ENCODE results near the gene GNG8.

Gene GNG8

DNA sequence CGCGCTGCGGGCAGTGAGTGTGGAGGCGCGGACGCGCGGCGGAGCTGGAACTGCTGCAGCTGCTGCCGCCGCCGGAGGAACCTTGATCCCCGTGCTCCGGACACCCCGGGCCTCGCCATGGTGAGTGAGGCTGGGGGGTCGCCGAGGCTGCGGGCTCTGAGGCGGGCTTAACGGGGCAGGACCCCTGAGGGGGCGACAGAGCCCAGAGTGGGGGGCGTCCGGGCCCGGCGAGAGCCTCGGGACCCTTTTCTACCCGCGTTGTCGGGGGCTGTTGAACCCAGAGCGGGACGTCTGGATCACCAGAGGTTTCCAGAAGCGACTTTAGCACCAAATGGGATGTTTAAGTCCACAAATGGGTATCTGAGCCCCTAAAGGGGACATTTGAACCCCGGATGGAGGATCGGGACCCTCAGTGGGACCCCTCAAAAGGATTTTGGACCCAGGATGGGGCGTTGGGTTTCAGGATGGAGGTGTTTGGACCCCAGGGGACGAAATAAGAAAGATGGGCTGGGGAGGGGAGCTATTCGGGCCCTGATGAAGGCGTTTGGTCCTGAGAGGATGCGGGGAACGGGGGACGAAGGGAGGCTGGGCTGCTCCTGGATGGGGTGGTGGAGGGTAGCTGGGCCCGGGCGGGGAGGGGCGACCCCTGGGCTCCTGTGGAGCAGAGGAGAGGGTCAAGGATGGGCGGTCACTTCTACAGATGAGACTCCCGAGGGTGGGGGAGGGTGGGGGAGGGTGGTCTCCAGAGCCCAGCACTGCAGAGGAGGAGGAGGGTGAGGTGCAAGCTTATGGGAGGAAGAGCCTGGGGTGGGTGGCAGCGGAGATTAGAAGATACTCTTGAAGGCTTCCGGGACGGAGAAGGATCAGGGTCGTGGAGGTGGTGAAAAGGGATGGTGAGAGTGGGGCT, 34.4 kb downstream of the GNG8 start, which contains the start of gene CALM3:
TSS of gene CALM3 (plus strand) at position 13 of the 907 bp plus-strand sequence. CDS start at position 118, 105 bp downstream.
- no peak for FAIRE-seq

DNA sequence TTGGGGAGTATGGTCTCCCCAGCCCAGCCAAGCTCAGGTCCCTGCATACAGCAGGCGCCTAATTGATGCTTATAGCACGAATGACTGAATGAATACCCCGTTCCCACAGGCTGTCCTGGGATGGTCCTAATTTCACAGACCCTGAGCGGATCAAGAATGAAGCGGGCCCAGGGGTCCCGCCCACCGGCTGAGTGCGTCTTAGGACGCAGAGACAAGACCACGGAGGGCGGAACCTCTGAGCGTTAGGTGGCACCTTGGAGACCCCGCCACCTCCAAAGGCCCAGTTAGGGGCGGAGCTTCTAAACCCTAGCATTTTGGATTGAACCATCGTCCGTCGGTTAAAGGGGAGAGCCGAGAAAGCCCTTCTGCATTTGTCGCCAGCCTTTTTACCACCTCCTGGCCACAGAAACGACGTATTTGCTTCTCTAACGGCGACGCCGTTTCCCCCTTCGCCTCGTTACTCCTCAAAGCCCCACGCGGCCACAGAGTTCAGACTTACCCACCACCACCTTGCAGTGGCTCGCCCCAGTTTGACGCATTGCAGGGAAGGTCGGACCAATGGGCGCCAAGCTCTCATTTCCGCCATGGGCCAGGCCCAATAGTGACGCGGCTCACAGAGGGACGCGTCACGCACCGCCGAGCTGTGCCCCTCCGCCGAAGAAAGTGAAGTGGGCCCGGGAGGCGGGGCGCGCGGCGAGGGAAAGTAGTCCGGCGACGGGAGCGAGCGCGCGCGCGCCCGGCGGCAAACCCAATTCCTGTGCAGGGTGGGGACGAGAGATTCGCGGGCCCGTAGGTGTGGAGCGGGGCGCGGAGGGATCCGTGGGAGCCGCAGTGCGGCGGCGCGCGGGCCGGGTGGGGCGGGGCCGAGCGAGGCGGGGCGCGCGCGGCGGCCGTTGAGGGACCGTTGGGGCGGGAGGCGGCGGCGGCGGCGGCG, 35.4 kb downstream of the GNG8 start:
- FAIRE-seq = no peak

DNA sequence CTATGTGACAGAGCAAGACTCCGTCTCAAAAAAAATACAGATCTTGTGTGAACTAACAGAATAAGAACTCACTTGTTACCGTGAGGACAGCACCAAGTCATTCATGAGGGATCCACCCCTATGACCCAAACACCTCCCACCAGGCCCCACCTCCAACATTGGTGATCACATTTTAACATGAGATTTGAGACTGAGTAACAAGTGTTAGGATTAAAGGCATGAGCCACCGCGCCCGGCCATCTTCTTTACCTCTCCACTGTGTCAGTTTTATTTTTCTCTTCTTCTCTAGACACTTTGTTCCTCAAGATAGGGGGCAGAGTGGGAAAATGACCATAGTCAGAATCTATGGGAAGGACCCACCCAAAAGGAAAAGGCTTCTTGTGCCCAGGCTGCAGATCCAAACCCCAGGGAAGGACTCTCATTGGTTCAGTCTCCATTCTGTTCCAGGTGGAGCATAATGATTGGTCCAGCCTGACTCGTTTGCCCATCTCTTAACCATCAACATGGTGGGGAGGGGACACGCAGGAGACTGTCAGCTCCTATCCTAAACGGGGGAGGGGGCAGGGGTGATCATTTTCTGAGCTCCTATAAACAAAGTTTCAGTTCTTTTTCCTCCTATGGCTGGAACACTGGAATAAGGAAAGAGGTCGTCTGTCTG, 36.2 kb downstream of the GNG8 start:
- no peak for FAIRE-seq

DNA sequence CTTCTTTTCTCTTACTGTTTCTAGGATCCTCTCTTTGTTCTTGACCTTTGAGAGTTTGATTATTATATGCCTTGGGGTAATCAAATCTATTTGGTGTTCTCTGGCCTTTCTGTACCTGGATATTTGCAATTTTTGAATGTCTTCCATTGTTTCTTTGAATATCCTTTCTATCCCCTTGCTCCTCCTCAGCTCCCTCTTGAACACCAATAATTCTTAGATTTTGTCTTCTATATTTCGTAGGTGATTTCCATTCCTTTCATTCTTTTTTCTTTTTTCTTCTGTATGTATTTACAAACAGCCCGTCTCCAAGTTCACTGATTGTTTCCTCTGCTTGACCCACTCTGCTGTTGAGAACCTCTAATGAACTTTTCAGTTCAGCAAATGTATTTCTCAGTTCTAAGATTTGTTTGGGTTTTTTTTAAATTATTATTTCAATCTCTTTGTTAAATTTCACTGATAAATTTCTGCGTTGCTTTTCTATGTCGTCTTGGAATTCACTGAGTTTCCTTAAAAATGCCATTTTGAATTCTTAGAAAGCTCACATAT, 37.6 kb downstream of the GNG8 start:
- FAIRE-seq = no peak

DNA sequence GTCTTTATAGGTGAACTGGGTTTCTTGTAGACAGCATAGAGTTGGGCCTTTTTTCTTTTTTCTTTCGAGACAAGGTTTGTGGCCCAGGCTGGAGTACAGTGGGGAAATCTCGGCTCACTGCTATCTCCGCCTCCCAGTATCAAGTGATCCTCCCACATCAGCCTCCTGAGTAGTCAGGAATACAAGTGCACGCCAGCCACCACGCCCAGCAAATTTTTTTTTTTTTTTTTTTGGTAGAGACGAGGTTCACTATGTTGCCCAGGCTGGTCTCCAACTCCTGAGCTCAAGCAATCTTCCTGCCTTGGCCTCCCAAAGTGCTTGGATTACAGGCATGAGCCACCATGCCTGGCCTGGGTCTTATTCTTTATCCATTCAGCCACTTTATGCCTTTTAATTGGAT, 40.0 kb downstream of the GNG8 start:
- no peak for FAIRE-seq

DNA sequence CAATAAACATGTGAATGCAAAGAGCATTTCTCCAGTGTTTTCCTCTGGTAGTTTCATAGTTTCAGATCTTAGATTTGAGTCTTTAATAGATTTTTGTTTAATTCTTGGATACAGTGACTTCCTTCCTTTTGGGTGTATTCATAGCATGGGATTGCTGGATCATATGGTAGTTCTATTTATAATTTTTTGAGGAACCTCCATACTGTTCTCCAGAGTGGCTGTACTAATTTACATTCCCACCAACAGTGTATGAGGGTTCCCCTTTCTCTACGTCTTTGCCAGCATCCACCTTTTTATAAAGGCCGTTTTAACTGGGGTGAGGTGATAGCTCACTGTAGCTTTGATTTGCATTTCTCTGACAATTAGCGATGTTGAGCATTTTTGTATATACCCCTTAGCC, 44.1 kb downstream of the GNG8 start:
- no peak for FAIRE-seq

DNA sequence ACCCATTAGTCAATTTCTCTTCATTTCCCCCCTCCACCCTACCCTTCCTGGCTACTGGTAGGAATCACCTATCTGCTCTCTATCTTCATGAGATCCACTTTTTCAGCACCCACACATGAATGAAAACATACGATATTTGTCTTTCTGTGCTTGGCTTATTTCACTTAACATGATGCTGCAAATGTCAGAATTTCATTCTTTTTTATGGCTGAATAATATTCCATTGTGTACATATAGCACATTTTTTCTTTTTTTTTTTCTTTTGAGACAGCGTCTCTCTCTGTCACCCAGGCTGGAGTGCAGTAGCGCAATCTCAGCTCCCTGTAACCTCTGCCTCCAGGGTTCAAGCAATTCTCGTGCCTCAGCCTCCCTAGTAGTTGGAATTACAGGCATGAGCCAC, 44.7 kb downstream of the GNG8 start:
- no peak for FAIRE-seq

DNA sequence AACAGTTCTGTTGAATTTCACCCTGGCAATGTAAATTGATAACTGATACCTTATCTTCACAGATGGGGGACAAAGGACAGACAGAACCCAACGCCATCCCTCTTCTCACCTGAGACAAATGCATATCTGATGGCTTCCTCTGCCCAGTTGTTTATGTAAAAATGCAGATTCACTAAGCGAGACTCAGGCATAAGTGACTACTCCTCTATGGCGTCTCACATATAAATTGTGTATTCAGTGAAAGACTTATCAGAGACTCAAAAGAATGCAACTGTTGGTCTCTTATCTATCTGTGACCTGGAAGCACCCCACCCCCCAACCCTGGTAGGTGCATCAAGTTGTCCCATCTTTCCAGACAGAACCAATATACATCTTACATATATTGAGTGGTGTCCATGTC, 48.1 kb downstream of the GNG8 start:
- FAIRE-seq = no peak

DNA sequence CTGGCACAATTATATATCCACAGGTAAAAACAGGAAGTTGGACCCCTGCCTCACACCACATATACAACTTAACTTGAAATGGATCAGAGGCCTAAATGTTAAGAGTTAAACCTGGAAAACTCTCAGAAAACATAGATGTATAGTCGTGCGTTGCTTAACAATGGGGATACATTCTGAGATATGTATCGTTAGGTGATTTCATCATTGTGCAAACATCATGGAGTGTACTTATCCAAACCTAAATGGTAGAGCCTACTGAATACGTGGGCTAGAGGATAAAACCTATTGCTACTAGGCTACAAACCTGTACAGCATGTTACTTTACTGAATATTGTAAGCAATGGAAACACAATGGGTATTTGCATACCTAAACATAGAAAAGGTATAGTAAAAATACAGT, 49.7 kb downstream of the GNG8 start:
- FAIRE-seq = no peak

DNA sequence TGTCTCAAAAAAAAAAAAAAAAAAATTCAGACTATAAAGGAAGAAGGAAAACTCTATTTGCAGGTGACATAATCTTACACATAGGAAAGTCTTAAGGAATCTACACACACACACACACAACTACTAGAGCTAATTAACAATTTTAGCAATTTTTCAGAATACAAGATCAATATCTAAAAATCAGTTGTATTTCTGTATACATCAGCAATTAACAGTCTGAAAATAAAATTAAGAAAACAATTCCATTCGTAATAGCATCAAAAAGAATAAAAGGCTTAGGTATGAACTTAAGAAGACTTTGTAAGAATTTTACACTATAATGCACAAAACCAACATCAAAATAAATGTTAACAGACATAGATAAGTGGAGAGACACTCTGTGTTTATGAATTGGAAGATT, 50.5 kb downstream of the GNG8 start:
- FAIRE-seq = no peak
